ENCODE measurements around the gene PCBP3. TPM values are rescaled to one million over a fixed set of nuclear protein-coding genes. Genes with fewer than 3 reads are reported as not detected.
"Not testable (repeated sequence)": the region's sequence is repeated elsewhere in the genome, so short reads cannot be mapped to it uniquely, and the experiment has no call there.

Gene PCBP3
- total RNA-seq, 1 experiment from 2014 or later = 0.23 TPM

DNA sequence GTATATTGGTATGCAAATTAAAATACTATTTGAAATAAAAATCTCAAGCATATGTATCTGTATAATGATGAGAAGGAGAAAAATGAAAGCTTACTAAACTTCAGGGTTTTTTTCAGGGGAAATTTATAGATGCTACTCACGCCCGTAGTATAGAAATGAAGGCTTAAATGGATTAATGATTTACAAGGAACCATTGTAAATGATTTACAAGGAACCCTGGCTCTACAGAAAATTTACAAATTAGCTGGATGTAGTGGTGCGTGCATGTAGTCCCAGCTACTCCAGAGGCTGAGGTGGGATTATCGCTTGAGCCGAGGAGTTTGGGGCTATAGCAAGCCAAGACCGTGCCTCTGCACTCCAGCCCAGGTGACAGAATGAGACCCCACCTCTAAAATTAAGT, 150.5 kb downstream of the PCBP3 start:
- DNase-seq = no peak
- no peaks in the 10 kb centered on the region for H3K36me3 ChIP-seq
- H3K27me3 ChIP-seq = peaks cover 23% of the 10 kb centered on the region
- no peak overlapping the region for H3K4me3 ChIP-seq
- no peaks in the 10 kb centered on the region for H3K9me3 ChIP-seq

DNA sequence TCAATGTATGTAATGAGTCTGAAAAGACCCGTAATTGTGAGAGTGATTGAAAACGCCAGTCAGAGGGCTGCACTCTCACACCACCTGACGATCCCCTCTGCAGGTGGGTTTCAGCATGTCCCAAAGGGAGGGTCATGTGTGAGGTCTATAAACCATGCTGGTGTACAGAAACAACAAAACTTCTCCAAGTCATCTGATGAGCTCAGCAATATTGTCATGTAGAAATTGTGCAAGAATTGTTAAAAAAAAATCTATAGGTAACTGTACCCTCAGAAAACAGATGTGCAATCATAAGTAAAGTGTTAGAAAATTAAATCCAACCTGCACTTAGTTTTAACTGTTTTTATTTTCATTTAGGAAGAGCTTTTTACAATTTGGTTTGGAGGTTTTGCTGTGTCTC, 152.5 kb downstream of the PCBP3 start:
- H3K36me3 ChIP-seq = no peaks in the 10 kb centered on the region
- H3K4me3 ChIP-seq = no peak overlapping the region
- H3K27me3 ChIP-seq = peaks cover 23% of the 10 kb centered on the region
- H3K9me3 ChIP-seq = no peaks in the 10 kb centered on the region
- DNase-seq = no peak

DNA sequence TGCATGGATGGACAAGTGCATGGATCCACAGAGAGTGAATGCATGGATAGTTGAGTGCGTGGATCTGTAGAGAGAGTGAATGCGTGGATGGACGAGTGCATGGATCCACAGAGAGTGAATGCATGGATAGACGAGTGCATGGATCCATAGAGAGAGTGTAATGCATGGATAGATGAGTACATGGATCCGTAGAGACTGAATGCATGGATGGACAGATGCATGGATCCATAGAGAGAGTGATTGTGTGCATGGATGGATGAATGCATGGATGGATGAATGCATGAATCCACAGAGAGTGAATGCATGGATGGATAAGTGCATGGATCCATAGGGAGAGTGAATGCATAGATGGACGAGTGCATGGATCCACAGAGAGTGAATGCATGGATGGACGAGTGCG, 153.8 kb downstream of the PCBP3 start:
- no peaks in the 10 kb centered on the region for H3K9me3 ChIP-seq
- peaks cover 23% of the 10 kb centered on the region for H3K27me3 ChIP-seq
- H3K36me3 ChIP-seq = no peaks in the 10 kb centered on the region
- no peak for DNase-seq
- no peak overlapping the region for H3K4me3 ChIP-seq

DNA sequence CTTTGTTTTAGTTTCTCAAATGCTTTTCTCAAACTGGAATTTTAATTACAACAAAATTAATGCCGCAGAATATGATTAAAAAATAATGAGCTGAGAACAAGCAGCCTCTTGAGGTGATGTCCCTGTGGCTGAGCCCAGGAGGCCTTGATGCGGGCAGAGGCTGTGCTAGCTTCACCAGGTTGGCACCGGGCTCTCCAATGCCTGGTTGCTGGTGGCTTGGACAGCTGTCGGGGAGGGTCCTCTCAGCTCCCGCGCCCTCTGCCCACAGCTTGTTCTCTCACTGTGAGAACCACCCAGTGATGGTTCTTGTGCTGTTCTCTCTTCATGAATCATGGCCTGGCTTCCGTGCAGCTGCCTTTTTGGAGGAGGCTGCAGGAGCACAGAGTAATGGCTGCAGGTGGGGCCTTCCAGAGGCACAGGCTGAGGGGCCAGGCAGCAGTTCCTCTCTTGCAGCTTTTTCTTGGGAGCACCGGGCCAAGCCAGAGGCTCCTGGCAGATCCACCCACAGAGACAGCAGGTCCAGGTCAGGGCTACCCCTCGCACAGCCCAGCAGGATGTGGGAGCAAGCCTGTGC, 156.3 kb downstream of the PCBP3 start:
- peaks cover 18% of the 10 kb centered on the region for H3K27me3 ChIP-seq
- H3K4me3 ChIP-seq = no peak overlapping the region
- DNase-seq = no peak
- H3K9me3 ChIP-seq = no peaks in the 10 kb centered on the region
- no peaks in the 10 kb centered on the region for H3K36me3 ChIP-seq

DNA sequence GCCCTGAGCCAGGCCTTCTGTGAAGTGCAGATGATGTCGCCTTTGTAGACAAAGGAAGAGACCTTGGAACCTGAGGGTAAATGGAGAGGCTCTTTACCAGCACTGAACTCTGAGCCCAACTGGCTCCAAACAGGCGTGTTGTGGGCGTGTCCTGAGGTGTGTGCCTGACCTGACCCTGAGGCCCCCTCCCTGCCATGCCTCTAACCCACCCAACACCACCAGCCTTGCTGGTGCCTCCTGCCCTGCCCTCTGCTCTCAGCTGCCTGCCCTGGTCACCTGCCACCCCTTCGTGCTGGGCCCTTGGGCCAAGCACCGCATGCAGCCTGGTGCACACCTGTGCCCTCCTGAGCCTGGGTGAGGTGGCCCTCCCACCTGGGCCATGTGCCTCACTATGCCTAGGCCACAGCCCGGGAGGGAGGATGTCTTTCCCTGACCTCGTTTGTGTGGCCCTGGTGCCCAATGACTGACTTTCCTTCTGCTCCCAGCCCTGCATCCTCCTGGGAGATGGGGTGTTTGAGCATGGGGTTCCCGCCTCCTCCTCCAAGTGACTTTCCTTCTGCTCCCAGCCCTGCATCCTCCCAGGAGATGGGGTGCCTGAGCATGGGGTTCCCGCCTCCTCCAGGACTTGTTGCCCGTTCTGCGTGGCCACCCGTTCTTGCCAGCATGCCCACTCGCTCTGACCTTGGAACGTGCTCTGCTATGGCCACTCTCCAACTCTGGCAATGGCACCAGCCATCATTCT, 157.0 kb downstream of the PCBP3 start:
- Histone ChIP-seq H3K36me3 (no peaks in the 10 kb centered on the region), H3K9me3 (no peaks in the 10 kb centered on the region), H3K27me3 (peaks cover 13% of the 10 kb centered on the region), H3K4me3 (no peak overlapping the region)
- no peak for DNase-seq

DNA sequence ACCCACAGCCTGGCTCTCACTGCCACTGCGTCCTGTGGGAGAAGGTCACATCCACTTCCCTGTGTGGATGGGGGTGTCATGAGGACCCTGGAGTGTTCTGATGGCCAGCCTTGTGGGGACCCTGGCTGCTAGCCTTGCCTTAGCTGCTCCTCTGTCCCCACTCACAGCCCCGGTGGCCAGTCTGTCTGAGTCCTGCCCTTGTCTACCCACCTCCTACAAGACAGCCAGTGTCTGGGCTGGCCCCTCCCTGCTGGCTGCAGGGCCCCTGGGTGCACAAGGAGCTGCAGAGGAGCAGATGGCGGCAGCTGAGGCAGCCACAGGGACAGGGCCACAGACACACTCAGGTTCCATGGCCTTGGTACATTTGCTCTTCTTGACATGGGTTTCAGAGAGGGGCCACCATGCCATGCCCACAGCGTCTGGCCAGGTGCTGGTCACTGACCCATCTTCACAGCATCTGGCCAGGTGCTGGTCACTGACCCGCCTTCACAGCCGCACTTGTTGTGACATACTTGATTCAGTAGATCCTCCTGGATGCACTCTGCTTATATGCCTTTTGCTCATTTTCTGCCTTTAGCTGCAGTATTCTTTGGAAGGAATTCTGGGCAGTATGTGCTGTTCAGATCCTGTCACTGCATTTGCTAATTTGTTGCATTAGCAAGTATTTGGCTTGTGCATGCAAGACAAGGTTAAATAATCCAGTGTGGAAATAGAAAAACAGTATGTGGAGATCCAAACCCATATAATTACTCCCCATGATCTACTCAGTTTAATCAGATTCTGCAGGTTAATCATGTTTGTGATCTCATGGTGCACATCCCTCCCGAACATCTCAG, 157.8 kb downstream of the PCBP3 start:
- no peak overlapping the region for H3K4me3 ChIP-seq
- no peak for DNase-seq
- H3K27me3 ChIP-seq = peaks cover 6% of the 10 kb centered on the region
- H3K36me3 ChIP-seq = no peaks in the 10 kb centered on the region
- H3K9me3 ChIP-seq = no peaks in the 10 kb centered on the region

DNA sequence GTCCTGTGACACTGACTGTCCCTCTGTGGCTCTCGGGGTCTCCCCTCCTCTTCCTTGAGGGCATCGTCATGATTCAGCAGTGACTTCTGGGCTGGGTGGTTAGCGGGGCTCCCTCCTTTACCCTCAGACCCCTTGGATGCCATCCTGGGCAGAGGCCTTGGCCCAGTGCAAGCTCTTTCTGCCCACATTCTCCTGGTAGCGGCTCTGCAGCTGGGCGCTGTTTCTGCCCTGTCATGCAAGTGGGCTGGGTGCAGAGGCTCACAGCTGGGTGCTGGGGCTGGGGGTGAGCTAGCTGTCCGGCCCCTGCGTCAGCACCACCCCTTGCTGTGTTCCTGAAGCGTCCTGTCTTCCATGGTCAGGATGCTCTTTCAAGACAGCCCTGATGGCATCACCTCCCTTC, 158.5 kb downstream of the PCBP3 start:
- DNase-seq = no peak
- H3K36me3 ChIP-seq = no peaks in the 10 kb centered on the region
- H3K27me3 ChIP-seq = no peaks in the 10 kb centered on the region
- H3K4me3 ChIP-seq = no peak overlapping the region
- H3K9me3 ChIP-seq = 0 out of 2 replicates have a peak, but pooled peaks cover under 1% of the 10 kb centered on the region

DNA sequence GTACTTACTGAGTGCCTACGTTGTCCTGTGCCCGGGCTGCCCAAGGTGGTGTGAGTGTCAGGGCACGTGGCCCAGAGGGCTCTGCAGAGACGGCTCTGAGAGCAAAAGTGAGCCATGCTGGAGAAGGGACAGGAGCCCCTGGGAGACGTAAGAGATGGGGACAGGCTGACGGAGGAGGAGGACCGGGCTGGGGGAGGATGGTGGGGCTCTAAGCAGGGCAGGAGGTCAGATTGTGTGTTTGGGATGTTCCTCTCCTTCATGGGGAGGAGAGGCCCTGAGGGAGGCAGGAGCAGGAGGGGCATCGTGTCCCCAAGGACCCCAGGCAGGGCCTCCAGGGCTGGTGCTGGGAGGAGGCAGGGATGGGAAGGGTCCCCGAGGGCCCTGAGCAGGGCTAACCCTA, 158.9 kb downstream of the PCBP3 start:
- Histone ChIP-seq H3K27me3 (no peaks in the 10 kb centered on the region), H3K36me3 (no peaks in the 10 kb centered on the region), H3K9me3 (0 out of 2 replicates have a peak, but pooled peaks cover 2% of the 10 kb centered on the region), H3K4me3 (no peak overlapping the region)
- DNase-seq = no peak

DNA sequence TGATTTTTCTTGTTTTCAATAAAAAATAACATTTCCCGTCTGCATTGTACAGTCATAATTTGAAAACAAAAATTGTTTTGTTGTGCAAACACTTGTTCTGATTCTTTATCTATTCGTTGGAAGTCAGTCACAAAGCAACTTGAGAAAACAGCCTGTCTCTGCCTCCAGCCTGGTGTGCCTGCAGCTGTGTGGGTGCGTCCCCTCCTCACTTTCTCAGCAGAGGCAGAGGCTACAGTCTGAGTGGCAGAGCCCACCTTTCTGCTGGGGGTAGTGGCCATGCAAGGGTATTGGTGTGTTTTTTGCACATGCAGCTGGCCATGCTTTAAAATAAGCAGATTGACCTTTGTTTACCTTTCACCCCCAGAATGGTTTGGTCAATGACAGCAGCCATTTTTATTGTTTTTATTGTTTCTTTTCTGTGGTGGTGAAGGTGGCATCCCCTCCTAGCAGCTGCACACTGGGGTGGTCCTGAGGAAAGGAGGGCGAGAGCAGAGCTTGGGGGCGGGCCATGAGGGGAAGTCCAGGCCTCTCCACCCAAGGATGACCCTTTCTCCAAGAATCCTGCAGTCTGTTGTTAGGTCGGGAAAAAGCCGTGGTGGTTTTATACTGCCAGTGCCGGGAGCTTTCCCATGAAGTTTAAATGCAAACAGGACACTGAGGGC, 159.6 kb downstream of the PCBP3 start:
- no peak for DNase-seq
- peaks cover 2% of the 10 kb centered on the region; the same call in 1 of the 2 replicates for H3K9me3 ChIP-seq
- no peak overlapping the region for H3K4me3 ChIP-seq
- no peaks in the 10 kb centered on the region for H3K36me3 ChIP-seq
- H3K27me3 ChIP-seq = no peaks in the 10 kb centered on the region

DNA sequence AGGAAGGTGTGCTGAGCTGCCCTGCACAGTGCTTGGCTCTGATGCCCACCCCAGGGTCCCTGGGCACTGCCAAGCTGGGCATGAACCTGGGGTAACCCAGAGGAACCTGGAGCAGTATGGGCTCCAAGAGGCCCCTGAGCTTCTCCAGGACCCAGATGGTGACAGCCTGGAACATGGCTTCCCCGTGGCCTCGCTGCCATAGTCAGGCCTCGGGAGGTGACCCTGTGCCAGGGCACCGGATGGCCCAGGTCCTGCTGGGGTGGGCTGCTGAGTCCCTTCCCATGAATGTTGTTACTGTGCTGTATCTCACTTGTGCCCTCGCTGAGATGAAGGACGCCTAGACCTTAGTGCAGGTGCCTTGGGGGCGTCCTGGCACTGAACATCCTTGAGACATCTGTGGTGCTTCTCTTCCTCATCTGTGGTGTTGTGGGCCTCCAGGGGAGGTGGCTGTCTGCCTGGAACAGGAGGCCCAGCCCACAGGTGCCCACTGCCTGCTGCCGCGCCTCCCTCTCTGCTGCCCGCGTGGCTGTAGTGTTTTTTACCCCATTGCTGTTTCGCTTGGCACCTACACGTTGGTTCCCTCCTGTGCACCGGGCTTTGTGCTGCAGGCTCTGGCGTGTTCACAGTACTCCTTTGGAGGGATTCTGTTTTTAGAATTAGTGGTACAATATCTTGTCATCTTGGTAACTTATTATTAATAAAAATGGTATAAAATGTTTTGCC, 160.3 kb downstream of the PCBP3 start:
- H3K27me3 ChIP-seq = no peaks in the 10 kb centered on the region
- H3K9me3 ChIP-seq = peaks cover 2% of the 10 kb centered on the region; the same call in 1 of the 2 replicates
- no peak for DNase-seq
- H3K4me3 ChIP-seq = no peak overlapping the region
- H3K36me3 ChIP-seq = no peaks in the 10 kb centered on the region

DNA sequence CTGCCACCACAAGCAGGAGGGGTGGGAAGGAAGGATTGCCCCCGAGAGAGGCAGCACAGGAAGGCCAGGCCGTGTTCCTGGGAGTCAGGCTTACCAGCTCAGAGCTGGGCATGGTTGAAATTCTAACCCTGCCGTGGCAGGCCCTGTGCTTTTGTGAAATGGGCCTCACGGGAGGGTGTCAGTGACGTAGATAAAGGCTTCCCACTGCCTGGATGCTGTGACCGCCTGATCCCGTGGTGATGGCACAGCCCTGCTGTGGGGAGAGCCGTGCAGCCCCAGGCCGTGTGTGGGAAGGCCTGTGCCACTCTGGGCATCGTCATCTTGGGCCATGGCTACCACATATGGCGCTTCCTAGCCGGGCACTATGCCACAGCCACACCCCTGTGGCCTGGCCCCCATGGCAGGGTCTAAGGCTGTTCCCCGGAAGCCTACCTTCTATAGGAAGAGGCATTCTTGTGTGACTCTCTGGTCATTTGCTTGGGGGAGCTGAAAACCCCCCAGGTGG, 161.3 kb downstream of the PCBP3 start:
- no peak for DNase-seq
- Histone ChIP-seq H3K9me3 (peaks cover 2% of the 10 kb centered on the region; the same call in 1 of the 2 replicates), H3K4me3 (no peak overlapping the region), H3K36me3 (no peaks in the 10 kb centered on the region), H3K27me3 (no peaks in the 10 kb centered on the region)

DNA sequence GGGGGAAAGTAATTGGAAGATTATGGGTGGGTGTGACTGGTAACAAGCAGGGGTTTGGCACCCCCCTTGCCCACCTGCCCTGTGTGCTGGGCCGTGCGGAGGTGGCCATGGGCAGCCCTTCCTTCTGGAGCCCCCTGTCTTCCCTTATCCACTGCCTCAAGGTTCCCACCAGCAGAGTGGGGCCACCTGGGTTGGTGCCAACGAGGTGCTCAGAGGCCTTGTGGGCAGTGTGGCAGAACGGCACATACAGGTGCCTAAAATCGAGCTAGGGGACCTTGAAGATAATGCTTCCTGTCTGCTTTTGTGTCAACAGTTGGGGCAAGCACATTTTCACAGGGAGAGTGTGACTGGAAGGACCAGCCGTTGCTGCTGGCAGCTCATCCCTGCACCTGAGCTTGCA, 161.8 kb downstream of the PCBP3 start:
- Histone ChIP-seq H3K27me3 (no peaks in the 10 kb centered on the region), H3K9me3 (peaks cover 2% of the 10 kb centered on the region; the same call in 1 of the 2 replicates), H3K36me3 (no peaks in the 10 kb centered on the region), H3K4me3 (no peak overlapping the region)
- no peak for DNase-seq

DNA sequence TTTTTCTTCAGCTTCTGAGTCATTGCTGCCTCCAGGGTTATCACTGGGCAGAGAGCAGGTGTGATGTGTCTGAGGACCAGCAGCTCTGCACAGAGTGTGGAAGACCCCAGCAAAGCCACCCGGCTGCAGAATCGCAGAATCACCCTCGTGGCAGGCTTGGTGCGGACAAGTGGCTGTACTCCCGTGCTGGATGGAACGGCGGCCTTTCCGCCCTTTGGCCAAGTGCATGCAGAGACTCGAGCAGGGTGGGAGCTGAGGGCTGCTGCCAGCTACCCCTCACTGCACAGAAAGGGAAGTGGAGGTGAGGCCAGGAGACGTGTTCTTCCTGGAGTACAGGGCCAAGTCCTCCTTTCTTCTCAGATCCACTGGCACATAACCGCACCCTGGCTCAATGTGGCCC, 162.5 kb downstream of the PCBP3 start:
- Histone ChIP-seq H3K36me3 (no peaks in the 10 kb centered on the region), H3K27me3 (no peaks in the 10 kb centered on the region), H3K9me3 (peaks cover 2% of the 10 kb centered on the region; the same call in 1 of the 2 replicates), H3K4me3 (no peak overlapping the region)
- no peak for DNase-seq

DNA sequence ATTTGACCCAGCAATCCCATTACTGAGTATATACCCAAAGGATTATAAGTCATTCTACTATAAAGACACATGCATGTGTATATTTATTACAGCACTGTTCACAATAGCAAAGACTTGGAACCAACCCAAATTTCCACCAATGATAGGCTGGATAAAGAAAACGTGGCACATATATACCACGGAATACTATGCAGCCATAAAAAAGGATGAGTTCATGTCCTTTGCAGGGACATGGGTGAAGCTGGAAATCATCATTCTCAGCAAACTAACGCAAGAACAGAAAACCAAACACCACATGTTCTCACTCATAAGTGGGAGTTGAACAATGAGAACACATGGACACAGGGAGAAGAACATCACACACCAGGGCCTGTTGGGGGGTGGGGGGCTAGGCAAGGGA, 165.1 kb downstream of the PCBP3 start:
- H3K27me3 ChIP-seq, H3K36me3 ChIP-seq, H3K9me3 ChIP-seq, DNase-seq, H3K4me3 ChIP-seq: not testable (repeated sequence)

DNA sequence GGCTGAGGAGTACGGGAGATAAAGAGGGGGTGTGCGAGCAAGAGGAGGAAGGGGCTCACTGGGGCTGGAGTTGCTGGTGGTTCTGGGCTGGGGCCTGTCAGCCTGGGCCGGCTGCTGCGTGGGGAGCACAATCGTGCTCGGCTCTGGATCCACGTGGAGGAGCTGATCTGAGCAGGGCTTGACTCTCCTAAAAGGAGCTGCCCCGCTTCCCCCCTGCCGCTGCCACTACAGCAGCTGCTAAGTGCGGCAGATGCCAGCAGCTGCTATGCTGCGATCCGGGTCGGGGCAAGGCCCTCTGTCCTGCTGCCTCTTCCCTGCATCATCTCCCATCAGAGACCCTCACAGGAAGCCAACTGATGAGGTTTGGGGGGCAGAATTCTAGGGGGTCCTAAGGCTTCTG, 165.9 kb downstream of the PCBP3 start:
- H3K9me3 ChIP-seq = peaks cover 10% of the 10 kb centered on the region
- no peak for DNase-seq
- H3K4me3 ChIP-seq = no peak overlapping the region
- no peaks in the 10 kb centered on the region for H3K27me3 ChIP-seq
- no peaks in the 10 kb centered on the region for H3K36me3 ChIP-seq

DNA sequence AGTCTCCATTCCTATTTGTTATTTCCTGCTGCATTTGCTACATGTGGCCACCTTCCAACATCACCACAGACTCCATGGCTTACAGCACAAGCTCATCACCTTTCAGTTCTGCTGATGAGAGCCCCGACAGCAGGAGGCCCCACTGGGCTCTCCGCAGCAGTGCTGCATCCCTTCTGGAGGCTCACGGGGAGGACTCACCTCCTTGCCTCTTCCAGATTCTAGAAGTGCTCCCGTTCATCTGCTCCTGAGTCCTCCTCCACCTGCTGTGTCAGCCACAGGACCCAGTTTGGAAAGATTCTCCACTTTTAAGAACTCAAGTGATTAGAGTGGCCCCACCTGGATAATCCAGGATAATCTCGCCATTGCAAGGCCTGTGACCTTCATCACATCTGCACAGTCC, 167.6 kb downstream of the PCBP3 start:
- Histone ChIP-seq H3K9me3 (peaks cover 10% of the 10 kb centered on the region), H3K4me3 (no peak overlapping the region), H3K27me3 (no peaks in the 10 kb centered on the region), H3K36me3 (no peaks in the 10 kb centered on the region)
- DNase-seq = no peak
